ENCODE results near the gene GTF2H2C_2.
"Not testable (repeated sequence)": the region's sequence is repeated elsewhere in the genome, so short reads cannot be mapped to it uniquely, and the experiment has no call there.

GTF2H2C_2 gene

DNA sequence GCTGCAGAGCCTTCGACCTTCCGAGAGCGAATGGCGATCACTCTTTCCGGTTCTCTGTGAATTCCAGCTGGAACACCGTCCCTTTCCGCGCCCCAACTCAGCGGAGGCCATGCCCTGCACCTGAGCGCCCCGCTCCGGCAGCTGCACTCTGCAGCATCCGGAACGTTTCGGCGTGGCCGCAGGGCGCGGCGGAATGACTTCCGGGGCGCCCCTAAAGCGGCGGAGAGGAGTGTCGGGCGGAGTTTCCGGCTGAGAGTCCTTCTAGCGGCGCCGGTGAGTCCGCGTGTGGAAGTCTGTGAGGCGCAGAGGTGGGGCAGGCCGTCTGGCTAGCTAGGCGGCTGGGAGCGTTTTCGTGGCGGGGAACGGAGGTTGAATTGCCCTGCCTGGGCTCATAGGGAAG lies at the start of gene GTF2H2C_2:
Gene GTF2H2C_2 (plus strand): TSS at position 252 of the 400 bp plus-strand sequence.
- not testable (repeated sequence) for DNase-seq

DNA sequence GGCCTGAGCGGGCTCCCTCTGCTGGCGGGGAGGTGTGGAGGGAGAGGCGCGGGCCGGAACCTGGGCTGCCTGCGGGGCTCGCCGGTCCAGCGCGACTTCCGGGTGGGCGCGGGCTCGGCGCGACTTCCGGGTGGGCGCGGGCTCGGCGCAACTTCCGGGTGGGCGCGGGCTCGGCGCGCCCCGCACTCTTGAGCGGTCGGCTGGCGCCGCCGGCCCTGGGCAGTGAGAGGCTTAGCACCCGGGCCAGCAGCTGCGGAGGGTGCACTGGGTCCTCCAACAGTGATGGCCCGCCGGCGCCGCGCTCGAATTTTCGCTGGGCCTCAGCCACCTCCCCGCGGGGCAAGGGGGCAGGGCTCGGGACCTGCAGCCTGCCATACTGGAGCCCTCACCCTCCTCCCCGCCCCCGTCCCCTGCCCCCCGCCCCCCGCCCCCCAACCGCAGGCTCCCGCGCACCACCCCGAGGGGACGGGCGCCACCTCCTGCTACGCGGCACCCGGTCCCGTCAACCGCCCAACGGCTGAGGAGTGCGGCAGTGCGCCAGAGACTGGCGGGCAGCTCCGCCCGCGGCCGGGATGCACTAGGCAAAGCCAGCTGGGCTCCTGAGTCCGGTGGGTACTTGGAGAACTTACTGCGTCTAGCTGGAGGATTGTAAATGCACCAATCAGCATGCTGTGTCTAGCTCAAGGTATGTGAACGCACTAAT lies 14.0 kb upstream of the GTF2H2C_2 start:
- DNase-seq = peak; percentile 17

DNA sequence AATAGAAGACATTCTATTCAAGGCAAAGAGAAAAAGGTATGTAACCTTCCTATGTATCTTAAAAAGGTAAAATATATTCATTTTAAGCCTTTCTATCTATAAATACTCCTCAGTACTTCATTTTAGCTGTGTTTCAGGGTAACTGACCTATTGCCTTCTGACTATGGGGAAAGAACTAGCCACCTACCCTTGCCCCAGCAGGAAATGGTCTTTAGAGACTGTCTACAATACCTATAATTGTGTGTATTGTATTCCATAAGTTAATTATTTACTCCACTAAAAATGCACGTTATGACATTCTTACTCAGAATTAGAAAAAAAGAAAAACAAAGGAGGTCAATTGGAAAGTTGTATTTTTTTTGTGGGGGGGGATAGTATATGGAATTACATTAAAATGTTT lies 6.2 kb downstream of the GTF2H2C_2 start:
- DNase-seq = not testable (repeated sequence)

DNA sequence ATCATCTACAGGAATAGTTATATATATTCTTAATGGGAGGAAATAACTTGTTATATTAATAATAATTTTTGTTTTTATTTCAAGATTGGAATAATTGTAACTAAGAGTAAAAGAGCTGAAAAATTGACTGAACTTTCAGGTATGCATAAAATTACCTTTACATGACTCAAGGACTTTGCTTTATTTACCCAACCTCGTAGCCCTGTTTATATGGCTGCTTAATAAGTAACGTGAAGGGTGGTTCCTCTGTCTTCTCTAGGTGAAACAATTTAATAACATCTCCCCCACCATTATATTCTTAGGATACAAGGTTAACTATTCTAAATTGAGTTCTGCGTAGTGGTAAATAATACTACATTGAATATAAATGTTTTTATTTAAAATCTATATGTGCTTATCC lies 8.0 kb downstream of the GTF2H2C_2 start:
- not testable (repeated sequence) for DNase-seq

DNA sequence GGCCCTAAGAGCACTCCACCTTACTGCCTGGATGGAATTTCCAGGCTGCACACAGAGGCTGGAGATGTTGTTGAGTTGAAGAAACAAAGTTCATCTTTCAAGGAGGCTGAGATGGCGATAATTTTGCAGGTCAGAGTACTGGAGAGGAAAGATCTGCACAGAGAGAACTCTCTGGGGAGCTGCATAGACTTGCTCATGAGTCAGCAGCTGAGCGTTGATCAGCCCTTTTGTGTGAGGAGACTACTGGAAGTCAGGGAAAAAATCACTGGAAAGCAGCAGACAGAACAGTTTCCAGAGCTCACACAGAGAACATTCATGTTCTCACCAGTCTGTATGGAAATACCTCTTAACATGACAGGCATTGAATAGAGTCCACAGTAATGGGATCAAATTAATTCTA lies 23.4 kb downstream of the GTF2H2C_2 start:
- DNase-seq = not testable (repeated sequence)

DNA sequence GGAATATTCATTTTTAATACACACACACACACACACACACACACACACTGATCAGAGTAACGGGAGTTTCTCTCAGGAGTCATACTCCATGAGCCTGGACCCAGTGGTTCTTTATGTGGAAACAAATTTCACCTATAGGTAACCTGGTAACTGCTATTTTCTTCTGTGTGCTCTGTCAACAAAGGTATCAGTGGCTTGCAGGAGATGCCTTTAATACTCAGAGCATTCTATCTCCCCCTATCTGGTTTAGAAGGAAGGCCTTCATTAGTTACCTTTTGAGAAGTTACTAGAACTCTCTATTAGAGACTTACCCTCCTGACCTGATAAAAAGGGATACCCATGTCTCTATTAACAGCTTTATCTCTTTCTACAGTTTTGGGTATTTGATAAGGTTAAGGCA lies 34.4 kb downstream of the GTF2H2C_2 start:
- DNase-seq = not testable (repeated sequence)

DNA sequence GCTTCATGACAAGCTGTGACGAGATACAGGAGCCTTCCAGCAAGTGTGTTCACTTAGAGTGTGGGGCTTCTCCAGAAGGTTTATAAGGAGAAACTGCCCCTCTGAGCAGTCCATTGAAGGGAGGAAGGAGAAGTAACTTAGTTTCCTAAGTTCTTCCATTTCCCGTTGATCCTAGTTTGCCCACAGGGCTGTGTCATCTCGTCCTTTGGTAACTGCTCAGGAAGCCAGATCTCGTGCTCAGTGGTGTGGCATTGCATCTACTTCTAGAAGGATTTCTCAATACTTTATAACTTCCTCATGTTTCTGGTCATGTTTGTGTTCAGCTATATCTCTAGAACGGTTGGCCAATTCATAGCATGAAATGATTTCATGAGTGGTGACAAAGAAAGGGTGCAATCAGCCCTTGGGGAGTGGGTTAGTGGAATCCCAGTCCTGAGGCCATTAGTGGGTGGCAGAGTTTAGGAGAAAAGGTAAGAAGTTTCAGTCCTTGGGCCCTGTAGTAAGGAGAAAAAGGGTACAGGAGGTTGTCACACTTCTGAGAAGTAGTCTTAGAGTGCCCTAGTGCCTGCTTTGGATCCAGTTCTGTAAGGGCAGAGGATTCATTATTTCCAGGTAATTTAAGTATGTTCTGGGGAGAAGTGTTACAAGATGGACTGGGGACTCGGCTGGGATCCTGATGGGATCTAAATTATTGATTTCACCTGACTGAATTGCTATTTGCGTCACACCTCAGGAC lies 36.2 kb downstream of the GTF2H2C_2 start:
- not testable (repeated sequence) for DNase-seq

DNA sequence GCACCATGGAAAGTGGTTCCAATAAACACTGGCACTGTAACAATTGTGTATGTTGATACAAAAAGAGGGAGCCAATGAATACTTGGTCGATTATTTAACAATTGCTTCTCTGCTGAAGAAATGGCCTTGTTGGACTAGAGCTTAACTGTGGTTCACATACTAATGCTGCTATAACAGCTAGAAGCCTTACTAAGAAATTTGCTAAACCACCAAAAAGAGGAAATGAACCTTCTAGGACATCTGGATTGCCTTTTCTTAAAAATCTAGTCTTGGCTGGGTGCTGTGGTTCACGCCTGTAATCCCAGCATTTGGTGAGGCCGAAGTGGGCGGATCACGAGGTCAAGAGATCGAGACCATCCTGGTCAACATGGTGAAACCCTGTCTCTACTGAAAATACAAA lies 41.9 kb downstream of the GTF2H2C_2 start:
- DNase-seq = not testable (repeated sequence)

DNA sequence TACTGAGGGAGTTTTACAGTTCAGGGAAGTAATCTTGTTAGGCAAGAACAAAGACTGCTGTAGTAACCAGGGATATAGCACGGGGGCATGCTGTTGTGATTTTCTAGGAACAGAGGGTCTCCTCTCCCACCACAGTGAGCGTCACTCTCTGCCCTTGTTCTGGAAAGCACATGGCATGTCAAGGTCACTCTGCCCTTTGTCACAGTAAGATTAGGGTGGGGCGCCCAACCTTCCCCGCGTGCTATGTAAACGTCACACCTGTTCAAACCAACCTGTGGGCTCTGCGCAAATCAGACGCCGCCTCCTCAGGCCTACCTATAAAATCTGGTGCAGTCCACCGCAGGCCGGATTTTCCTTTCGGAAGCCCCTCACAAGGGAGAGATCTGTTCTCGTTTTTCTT lies 44.0 kb downstream of the GTF2H2C_2 start:
- DNase-seq = not testable (repeated sequence)

DNA sequence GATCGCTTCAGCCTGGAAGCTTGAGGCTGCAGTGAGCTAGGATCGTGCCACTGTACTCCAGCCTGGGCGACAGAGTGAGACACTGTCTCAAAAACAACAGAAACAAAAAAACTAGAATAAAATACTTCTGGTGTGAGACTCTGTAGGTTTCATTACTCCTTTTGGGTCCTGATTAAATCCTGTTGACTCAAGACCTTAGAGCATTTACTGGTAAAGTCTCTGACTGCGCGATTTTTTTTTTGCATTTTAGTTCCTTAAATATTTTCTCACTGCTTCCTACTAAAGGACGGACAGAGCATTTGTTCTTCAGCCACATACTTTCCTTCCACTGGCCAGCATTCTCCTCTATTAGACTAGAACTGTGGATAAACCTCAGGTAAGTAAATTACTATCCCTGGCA lies 46.8 kb downstream of the GTF2H2C_2 start:
- not testable (repeated sequence) for DNase-seq

DNA sequence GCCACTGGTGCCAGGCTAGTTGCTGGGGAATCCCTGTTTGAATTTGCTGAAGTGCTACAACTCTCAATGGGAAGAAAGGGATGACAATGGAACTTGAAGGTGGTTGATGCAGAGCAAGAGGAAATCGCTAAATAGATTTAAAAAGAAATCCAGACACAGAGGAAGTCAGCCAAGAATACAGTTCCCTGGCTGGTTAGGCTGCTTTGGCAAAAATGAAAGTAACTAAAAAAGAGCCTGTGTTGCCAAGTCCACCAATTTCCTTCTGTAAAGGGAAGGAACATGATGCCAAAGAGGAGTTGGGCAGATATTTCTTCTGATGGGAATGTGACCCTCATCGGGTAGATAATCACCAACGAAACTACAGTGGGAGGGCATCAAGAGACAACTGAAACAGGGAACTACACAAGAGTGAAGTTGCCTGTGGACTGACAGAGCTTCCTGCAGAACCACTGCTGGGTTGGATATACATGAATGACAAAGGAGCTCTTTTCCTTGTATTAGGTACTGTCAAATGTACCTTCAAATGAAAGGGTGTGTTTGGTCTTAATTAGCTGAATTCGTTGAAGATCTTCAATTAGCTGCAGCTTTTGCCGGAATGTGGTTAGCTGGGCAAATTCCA lies 49.0 kb downstream of the GTF2H2C_2 start:
- not testable (repeated sequence) for DNase-seq

DNA sequence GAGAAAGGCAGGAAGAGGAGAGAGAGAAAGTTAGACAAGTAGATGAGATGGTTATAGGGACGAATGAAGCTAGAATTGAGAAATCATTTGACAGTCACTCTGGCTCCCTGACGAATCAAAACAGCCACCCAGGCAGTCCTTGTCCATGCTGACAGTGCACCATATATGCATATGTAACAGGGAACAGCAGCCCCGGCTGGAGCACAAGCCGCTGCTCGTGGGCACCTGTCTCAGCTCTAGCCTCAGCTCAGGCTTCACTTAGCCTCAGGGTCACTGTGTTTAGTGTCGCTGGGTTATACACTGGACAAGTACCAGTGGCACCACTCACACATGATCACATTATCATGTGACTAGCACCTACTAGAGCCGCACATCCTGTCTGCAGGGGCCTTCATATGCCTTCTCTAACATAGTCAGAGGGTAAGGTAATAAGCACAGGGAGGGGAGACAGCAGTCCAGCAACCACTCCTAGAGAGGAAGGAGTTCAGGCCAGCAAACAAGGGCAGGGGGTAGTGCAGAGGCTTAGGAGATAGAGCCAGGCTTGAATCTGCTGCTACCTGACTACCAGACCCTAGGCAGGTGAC lies 54.9 kb downstream of the GTF2H2C_2 start:
- DNase-seq = not testable (repeated sequence)
